ENCODE results near the gene DPY19L1.

DNA sequence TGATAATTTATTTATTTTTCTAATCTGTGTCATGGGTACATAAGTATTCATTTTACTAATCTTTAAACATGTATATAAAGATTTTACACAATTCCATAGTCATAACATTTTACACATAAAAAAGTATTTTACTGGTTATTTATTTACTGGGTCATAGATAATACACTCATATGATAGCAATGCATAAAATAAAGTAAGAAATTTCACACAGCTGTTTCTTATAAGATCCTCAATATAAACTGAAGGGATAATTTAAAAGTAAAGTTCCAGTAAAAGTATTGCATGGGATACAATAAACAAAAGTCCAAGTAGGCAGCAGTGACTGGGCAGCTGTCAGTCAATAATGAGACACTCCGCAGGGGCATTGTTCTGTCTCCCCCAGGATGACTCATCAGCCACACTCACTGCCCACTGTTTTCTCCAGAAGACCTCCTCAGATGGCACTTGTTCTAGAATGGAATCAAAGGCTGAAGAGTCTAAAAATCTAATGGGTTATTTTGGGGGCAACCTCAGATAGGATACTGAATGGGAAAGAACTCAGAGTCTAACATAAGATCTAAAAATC, 32.7 kb downstream of the DPY19L1 start:
- TF ChIP-seq CTCF (IDR thresholded peaks at IDR 0.05) = no peak
- no peak for TF ChIP-seq POLR2A (IDR thresholded peaks at IDR 0.05)
